CD4-positive, alpha-beta T cell (primary cell): Measurements from ENCODE around the gene CNIH4. TPM values are rescaled to one million over a fixed set of nuclear protein-coding genes. Genes with fewer than 3 reads are reported as not detected.
"Not testable (repeated sequence)": the region's sequence is repeated elsewhere in the genome, so short reads cannot be mapped to it uniquely, and the experiment has no call there.

Experiments used
- ATAC-seq: fragments of 200-7000 bp; cut with Tn5 transposase; one replicate; pipeline ENCODE4 v1.10.0; 2022; ENCODE audit warnings: mild to moderate bottlenecking; ENCODE audit not compliant: poor library complexity
- CTCF ChIA-PET: fragments of 350-600 bp; sonication (Branson Sonifier 250); formaldehyde crosslinking; loops from one replicate; lab custom pipeline; 2021; ENCODE audit warnings: antibody characterized with exemption, inconsistent platforms; lab: Charles Lee
- POLR2A ChIA-PET: fragments of 350-600 bp; sonication (Branson Sonifier 250); formaldehyde crosslinking; loops from one replicate; lab custom pipeline; 2021; ENCODE audit warnings: antibody characterized with exemption, inconsistent platforms; lab: Charles Lee
- DNase-seq, 14 experiments: peaks; one replicate each; pipeline ENCODE4 v3.0.0-alpha.2; 2013 to 2020; ENCODE audit warnings: mixed read lengths in 2 of 14
- H3K27ac ChIP-seq, 2 donors: one replicate each; pipeline versions ENCODE4 v1.5.1 to v1.7.0; 2013; ENCODE audit warnings: low read length in 2 of 2, low read depth in 1 of 2, mild to moderate bottlenecking in 1 of 2
- H3K27me3 ChIP-seq, 2 experiments: 1 replicate in 1 of 2; 2 replicates in 1 of 2; pipeline versions ENCODE4 v1.6.1 to v1.7.0; 2013; ENCODE audit warnings: low read length in 2 of 2, control low read depth in 1 of 2, mild to moderate bottlenecking in 1 of 2, moderate library complexity in 1 of 2; ENCODE audit not compliant: insufficient read depth in 2 of 2, control insufficient read depth in 1 of 2
- H3K36me3 ChIP-seq: one replicate; pipeline ENCODE4 v1.6.1; 2013; ENCODE audit warnings: low read length, control low read depth; ENCODE audit not compliant: insufficient read depth
- H3K4me1 ChIP-seq: one replicate; pipeline ENCODE4 v1.6.1; 2013; ENCODE audit warnings: low read length, control low read depth; ENCODE audit not compliant: insufficient read depth
- H3K4me3 ChIP-seq: one replicate; pipeline ENCODE4 v1.5.1; 2013; ENCODE audit warnings: mild to moderate bottlenecking, low read length, moderate library complexity
- H3K9me3 ChIP-seq, 2 experiments: 1 replicate in 1 of 2; 2 replicates in 1 of 2; pipeline versions ENCODE4 v1.6.1 to v1.7.0; 2013; ENCODE audit warnings: low read length in 2 of 2, mild to moderate bottlenecking in 2 of 2, control low read depth in 1 of 2, moderate library complexity in 1 of 2; ENCODE audit not compliant: control insufficient read depth in 1 of 2, insufficient read depth in 1 of 2
- H3K27ac Mint-ChIP-seq: one replicate; pipeline ENCODE4 v1.8.0; 2020; ENCODE audit warnings: mixed read lengths
- H3K27me3 Mint-ChIP-seq: one replicate; pipeline ENCODE4 v1.8.0; 2021; ENCODE audit warnings: mixed read lengths
- H3K36me3 Mint-ChIP-seq: one replicate; pipeline ENCODE4 v1.8.0; 2021; ENCODE audit warnings: low read depth, mixed read lengths
- H3K4me1 Mint-ChIP-seq: one replicate; pipeline ENCODE4 v1.8.0; 2021; ENCODE audit warnings: low read depth, mixed read lengths
- H3K4me3 Mint-ChIP-seq: one replicate; pipeline ENCODE4 v1.8.0; 2020; ENCODE audit warnings: mild to moderate bottlenecking, mixed read lengths
- H3K9me3 Mint-ChIP-seq: one replicate; pipeline ENCODE4 v1.8.0; 2020; ENCODE audit warnings: mixed read lengths
- CTCF ChIP-seq: fragments of 200-600 bp; IDR thresholded peaks from one replicate; pipeline ENCODE4 v1.8.0; 2022; ENCODE audit warnings: antibody characterized with exemption, mild to moderate bottlenecking
- intact Hi-C, 2 experiments: fragments of 100-400 bp; cut with DNase I in 1 of 2; cut with micrococcal nuclease in 1 of 2; formaldehyde crosslinking; loops; one replicate each; pipeline versions ENCODE4 v1.15.1 to v1.9.0; 2023 to 2025; cut with DNase I, micrococcal nuclease
- total RNA-seq, 174 experiments: library from RNA in 2 of 174; stranded (reverse) in 2 of 174; gene quantifications; one replicate each; pipeline ENCODE4 v1.2.3 and lab custom pipeline; 2021 to 2026

The CNIH4 gene
- total RNA-seq, 2 experiments from 2014 or later: 31.2 to 33.6 TPM

GRCh38 chr1:224411766-224412165 is 55.1 kb downstream of the CNIH4 start:
- CTCF ChIA-PET: no interaction called here
- no peaks in the 10 kb centered on the region for H3K27me3 ChIP-seq
- Mint-ChIP-seq H3K9me3 (no peaks in the 10 kb centered on the region), H3K36me3 (peaks cover 76% of the 10 kb centered on the region), H3K4me1 (peaks cover 32% of the 10 kb centered on the region), H3K27ac (no peak overlapping the region), H3K4me3 (no peak overlapping the region), H3K27me3 (no peaks in the 10 kb centered on the region)
- POLR2A ChIA-PET: no interaction called here
- no peaks in the 10 kb centered on the region for H3K9me3 ChIP-seq
- TF ChIP-seq CTCF: no peak
- no peak overlapping the region for H3K27ac ChIP-seq
- no peak overlapping the region for H3K4me3 ChIP-seq
- peaks cover 80% of the 10 kb centered on the region for H3K36me3 ChIP-seq
- ATAC-seq: no peak
- H3K4me1 ChIP-seq: no peaks in the 10 kb centered on the region
- intact Hi-C loops: no loop called here
- DNase-seq: no peak

GRCh38 chr1:224420106-224420505 is 63.4 kb downstream of the CNIH4 start:
- peaks cover 95% of the 10 kb centered on the region for H3K36me3 ChIP-seq
- H3K27me3 Mint-ChIP-seq: no peaks in the 10 kb centered on the region
- H3K9me3 ChIP-seq: no peaks in the 10 kb centered on the region
- CTCF ChIA-PET: no interaction called here
- no peak overlapping the region for H3K27ac Mint-ChIP-seq
- peaks cover 95% of the 10 kb centered on the region for H3K36me3 Mint-ChIP-seq
- DNase-seq: no peak
- no peak for TF ChIP-seq CTCF
- no peaks in the 10 kb centered on the region for H3K9me3 Mint-ChIP-seq
- peaks cover 49% of the 10 kb centered on the region for H3K4me1 Mint-ChIP-seq
- no peaks in the 10 kb centered on the region for H3K27me3 ChIP-seq
- H3K27ac ChIP-seq: no peak overlapping the region
- peaks cover 3% of the 10 kb centered on the region for H3K4me1 ChIP-seq
- intact Hi-C loops: loop anchor here in 1 of 2 experiments (5.0 kb wide), 1 partner anchor 33 kb away; no protein-coding TSS in a partner anchor
- H3K4me3 Mint-ChIP-seq: no peak overlapping the region
- ATAC-seq: no peak
- no peak overlapping the region for H3K4me3 ChIP-seq
- POLR2A ChIA-PET: no interaction called here

- H3K36me3 Mint-ChIP-seq: peaks cover 82% of the 10 kb centered on the region
- no peaks in the 10 kb centered on the region for H3K27me3 Mint-ChIP-seq
- no peaks in the 10 kb centered on the region for H3K27me3 ChIP-seq
- ChIA-PET CTCF (interaction anchor here (1.4 kb wide), 1 partner anchor 32 kb away, joined by 4 read pairs; no protein-coding TSS in a partner anchor), POLR2A (interaction anchor here (0.6 to 2.0 kb wide), 2 partner anchors 9 to 163 kb away, joined by 3 to 7 read pairs; partner anchors contain the start of gene WDR26)
- no peaks in the 10 kb centered on the region for H3K9me3 ChIP-seq
- intact Hi-C loops: loop anchor here in 1 of 2 experiments (5.0 kb wide), 1 partner anchor 33 kb away; no protein-coding TSS in a partner anchor
- H3K4me3 ChIP-seq: no peak overlapping the region
- peaks cover 65% of the 10 kb centered on the region for H3K4me1 Mint-ChIP-seq
- H3K9me3 Mint-ChIP-seq: no peaks in the 10 kb centered on the region
- no peak overlapping the region for H3K4me3 Mint-ChIP-seq
- no peak for DNase-seq
- H3K27ac Mint-ChIP-seq: no peak overlapping the region
- H3K36me3 ChIP-seq: peaks cover 73% of the 10 kb centered on the region
- no peak for ATAC-seq
- peaks cover 7% of the 10 kb centered on the region for H3K4me1 ChIP-seq
- H3K27ac ChIP-seq: no peak overlapping the region
- no peak for TF ChIP-seq CTCF
These were observed 68.7 kb downstream of the CNIH4 start for GRCh38 chr1:224425279-224425884.

GRCh38 chr1:224426869-224427268 is 70.2 kb downstream of the CNIH4 start:
- intact Hi-C loops: loop anchor here in 1 of 2 experiments (5.0 kb wide), 1 partner anchor 35 kb away; no protein-coding TSS in a partner anchor
- H3K36me3 ChIP-seq: peaks cover 64% of the 10 kb centered on the region
- H3K9me3 ChIP-seq, ATAC-seq, H3K27me3 Mint-ChIP-seq, H3K27ac ChIP-seq, H3K27me3 ChIP-seq, H3K4me3 ChIP-seq, H3K4me3 Mint-ChIP-seq, H3K9me3 Mint-ChIP-seq, POLR2A ChIA-PET, DNase-seq: not testable (repeated sequence)
- CTCF ChIA-PET: interaction anchor here (0.7 to 1.4 kb wide), 3 partner anchors 9 to 1874 kb away, joined by 3 to 5 read pairs (median 4); no protein-coding TSS in a partner anchor
- peaks cover 14% of the 10 kb centered on the region for H3K4me1 ChIP-seq
- Mint-ChIP-seq H3K36me3 (peaks cover 80% of the 10 kb centered on the region), H3K4me1 (peaks cover 74% of the 10 kb centered on the region), H3K27ac (peak overlapping the region; percentile 56)
